Stimulated activated CD8-positive, alpha-beta memory T cell treated with anti-CD3 and anti-CD28 coated beads, Interleukin-12 subunit alpha, Interleukin-12 subunit beta, amount 100 ng/mL, for 4 hours (primary cell): ENCODE results near the gene TAS1R2.
"Not testable (repeated sequence)": the region's sequence is repeated elsewhere in the genome, so short reads cannot be mapped to it uniquely, and the experiment has no call there.

Experiments used
- DNase-seq: peaks from one replicate; pipeline ENCODE4 v3.0.0-alpha.2; 2020; ENCODE audit warnings: low read depth

The TAS1R2 gene

DNA sequence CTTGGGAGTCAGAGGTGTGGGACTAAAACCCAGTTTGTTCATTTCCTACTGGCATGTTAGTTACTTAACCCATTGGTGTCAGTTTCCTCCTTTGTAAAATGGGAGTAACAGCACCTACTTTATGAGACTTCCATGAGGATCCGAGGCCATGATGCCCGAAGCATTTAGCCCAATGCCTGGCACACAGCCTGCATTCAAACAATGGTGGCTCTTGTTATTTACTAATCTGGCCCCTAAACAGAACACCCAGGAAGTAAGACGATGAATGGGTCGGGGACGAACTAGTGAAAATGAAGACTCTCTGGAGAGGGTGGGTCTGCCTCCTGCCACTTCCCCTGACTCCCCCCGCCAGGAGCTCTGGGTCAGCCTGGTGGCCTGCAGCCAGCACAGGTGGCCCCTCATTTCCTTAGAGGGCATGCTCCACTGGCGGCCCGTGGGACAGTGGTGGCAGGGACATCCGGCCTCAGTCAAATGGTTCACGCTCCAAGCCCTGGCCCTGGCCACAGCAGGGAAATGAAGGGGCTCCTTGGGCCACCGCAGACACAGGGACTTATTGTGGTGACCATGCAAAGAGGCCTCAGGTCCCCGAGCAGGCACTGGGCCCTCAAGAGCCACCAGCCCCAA is 9.5 kb upstream of the TAS1R2 start:
- no peak for DNase-seq

DNA sequence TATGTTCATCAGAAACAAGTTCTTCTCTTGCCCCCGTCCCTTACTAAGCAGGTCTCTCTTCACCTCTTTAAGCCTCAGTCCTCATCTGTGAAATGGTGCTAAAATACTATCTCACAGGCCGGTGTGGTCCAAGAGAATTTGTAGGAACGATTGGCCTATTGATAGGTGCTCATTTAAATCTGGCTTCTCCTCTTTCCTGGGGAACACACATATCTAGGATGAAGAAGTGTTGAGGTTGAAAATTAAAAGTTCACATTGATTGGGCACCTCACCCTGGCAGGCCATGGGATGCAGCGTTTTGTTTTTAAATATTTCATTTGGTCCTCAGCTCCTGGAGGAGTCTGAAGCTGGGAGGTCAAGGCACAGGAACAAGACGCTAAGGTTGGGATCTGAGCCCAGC is 8.9 kb upstream of the TAS1R2 start:
- DNase-seq, result no peak

DNA sequence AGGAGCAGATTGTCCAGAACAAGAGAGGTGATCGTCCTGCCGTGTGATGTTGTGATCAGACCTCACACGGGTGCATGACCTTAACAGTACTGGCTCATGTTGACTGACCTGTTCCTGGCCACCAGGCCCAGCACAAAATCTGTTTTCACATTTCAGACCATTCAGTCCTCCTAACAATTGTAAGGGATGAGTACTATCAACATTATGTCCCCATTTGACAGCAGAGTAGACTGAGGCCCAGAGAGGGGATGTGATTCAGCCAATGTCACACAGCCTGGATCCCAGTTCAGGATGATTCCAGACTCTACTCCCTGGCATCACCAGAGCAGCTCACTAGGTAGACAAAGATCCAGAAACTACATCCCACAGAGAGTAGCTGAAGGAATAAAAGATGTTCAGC is 7.4 kb upstream of the TAS1R2 start:
- no peak for DNase-seq

DNA sequence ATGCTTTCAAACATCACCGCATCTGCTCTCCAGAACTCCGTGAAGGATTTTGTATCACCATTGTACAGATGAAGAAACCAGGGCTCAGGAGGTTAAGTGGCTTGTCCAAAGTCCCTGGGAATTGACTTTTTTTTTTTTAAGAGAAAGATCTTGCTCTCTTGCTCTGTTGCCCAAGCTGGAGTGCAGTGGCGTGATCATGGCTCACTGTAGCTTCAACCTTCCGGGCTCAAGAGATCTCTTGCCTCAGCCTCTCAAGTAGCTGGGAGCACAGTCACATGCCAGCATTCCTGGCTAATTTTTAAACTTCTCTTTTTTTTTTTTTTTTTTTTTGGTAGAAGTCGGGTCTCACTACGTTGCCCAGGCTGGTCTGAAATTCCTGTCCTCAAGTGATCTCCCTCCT is 6.9 kb upstream of the TAS1R2 start:
- no peak for DNase-seq

DNA sequence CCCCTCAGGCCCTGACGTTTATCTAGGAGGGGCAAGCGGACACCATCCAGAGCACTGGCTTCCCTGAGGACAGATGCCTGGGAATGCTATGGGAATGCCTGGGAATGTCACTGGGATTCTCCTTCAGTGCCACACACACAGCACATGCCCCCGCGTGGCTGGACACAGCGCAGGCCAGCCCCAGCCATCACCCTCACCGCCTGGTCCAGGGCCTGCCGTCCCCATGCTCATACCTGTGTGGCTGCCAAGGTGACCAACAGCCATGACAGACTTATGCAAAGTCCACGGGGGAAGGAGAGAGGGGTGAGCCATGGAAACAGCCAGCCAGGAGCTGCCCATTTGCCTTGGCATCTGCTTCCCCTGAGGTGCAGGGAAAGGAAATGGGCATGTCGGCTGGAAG is 5.7 kb upstream of the TAS1R2 start:
- no peak for DNase-seq

DNA sequence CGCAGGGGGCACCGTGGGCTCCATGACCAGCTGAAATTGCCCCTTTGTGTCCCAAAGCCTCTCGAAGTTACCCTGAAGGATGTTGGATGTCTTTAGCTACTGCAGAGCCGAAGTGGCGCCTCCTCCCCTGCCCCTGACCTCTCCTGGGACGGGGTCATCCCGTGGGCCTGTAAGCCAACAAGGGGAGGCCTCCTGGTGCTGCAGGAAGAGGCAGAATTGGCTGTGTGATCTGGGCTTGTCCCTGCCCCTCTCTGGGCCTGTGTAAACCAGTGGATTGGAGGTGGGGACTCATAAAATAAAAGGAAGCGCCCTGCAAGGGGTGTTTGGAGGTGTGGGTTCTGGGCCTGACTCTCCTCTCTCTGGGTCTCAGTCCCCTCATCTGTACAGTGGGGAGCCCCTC is 2.1 kb upstream of the TAS1R2 start:
- DNase-seq, result no peak

DNA sequence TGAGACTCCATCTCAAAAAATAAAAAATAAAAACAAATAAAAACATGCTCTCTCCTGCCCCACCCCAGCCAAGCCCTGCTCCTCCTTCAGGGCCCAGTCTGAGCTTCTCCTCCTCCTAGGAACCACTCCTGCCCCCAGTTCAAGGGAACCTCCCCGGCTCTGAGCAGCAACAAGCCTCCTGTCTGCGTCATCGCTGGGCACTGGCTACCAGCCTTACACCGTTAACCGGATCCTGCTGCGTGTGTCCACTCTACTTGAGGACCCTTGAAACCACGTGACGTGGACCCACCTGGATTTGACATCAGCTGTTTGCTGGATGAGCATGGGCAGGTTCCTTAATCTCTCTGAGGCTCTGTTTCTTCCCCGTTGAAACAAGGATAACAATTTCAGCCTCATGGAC is 1.6 kb upstream of the TAS1R2 start:
- DNase-seq, result no peak

DNA sequence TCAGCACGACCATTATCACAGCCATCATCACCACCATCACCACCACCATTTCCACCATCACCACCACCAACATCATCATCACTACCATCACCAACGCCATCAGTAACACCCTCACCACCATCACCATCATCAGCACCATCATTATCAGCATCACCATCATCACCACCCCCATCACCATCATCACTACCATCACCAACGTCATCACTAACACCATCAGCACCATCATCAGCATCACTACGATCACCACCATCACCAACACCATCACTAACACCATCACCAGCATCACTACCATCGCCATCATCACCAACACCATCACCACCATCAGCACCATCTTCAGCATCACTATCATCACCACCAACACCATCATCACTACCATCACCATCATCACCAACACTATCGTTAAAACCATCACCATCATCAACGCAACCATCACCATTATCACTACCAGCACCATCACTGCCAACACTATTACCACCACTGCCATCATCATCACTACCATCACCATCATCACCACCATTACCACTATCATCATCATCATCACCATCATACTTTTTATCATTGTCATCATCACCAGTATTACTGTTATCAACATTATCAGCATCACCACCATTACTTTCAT is 1.3 kb downstream of the TAS1R2 start:
- no peak for DNase-seq

DNA sequence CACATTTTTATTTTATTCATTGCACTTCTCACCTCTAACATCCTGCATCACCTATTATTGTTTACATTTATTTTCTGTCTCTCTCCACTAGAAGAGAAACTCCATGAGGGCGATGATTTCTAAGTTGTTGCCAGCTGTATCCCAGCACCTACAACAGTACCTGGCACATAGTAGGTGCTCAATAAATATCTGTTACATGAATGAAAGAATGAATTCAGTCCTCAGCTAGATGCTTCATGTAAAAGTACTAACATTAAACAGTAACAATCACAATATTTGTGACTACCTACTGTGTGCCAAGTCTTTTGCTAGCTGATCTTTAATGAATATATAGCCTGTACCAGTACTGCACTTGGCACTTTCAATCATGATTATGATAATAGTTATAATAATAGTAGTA is 3.0 kb downstream of the TAS1R2 start:
- DNase-seq, result no peak

DNA sequence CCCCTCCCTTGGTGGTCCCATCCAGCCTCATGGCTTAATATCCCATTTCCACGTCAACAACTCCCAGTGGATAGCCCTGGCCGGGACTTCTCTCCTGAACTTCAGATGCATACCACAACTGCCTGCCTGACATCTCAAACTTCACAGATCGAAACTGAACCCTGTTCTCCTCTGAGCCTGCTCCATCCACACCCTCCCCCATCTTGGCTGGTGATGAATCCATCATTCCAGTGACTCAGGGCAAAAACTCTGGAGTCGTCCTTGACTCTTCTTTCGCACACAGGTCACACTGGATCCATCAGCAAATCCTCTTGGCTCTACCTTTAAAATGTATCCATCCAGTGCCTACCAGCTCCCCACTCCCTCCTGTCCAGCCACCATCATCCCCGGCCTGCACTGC is 3.9 kb downstream of the TAS1R2 start:
- DNase-seq, result no peak

DNA sequence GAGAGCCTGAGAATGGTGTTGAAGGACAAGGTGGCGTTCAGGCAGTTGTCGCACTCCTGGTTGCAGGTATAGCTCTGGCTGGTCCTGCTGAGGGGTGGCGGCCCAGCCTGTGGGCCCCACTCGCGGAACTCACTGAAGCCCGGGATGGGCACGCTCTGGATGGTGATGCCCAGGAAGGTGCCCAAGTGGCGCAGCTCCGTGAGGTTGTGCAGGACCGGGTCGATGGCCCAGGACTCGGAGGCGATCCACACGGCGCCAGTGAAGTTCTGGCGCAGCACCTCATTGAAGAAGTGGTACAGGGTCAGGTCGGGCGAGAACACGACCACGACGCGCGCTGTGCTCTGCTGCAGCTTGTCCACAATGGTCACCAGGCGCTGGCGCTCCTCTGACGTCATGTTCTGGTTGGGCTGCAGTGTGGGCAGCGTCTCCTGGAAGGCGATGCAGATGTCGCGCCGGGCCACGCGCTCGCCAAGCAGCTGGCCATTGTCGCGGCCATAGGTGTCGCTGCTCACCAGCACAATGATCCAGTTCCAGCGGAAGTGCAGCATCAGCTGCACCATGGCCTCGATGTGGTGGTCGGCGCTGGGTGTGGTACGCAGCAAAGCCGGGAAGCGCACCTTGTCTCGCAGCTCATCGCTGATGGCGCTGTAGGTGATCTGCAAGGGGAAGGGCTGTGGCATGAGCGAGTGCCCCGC is 5.0 kb downstream of the TAS1R2 start:
- DNase-seq, result no peak

DNA sequence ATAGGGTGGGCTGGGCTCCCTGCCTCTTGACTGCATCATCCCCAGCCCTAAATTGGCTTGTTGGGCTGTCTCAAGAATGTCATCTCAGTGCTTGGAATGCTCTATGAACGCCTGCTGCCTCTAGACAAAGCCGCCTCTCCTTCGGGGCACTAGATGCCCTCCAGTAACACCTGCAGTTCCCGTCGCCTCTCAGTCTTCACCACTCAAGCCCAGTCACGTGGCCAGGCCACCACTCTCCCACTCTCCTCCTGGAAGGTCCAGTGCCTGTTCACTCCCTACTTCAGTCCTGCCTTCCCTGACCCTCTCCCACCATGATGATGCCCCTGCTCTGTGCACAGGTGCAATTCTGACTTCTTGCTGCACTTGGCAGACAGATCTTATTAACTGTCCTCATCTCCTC is 7.0 kb downstream of the TAS1R2 start:
- no peak for DNase-seq

DNA sequence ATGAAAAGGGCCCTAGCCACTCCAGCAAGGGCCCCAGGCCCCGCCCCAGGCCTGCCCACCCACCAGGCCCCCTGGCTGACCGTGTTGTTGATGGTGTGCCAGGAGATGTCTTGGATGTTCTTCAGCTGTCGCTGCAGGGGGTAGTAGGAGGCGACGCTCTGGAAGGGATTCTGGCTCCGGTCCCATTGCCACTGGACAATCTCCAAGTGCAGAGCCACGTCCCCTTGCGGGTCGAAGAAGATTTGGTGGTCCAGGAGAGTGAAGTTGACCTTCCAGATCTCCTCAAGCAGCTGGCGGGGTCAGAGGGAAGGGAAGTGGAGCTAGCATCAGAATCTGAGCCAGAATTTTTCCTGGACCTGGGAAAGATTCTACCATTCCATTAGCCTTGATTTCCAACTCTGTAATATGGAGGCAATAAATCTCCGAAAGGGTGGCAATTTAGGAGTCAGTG is 10.2 kb downstream of the TAS1R2 start:
- DNase-seq, result no peak

DNA sequence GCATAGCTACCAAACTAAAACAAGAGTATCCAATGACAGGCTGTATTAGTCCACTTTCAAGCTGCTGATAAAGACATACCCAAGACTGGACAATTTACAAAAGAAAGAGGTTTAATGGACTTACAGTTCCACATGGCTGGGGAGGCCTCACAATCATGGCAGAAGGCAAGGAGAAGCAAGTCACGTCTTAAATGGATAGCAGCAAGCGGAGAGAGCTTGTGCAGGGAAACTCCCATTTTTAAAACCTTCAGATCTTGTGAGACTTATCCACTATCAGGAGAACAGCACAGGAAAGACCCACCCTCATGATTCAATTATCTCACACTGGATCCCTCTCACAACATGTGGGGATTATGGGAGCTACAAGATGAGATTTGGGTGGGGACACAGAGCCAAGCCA is 11.7 kb downstream of the TAS1R2 start:
- not testable (repeated sequence) for DNase-seq

DNA sequence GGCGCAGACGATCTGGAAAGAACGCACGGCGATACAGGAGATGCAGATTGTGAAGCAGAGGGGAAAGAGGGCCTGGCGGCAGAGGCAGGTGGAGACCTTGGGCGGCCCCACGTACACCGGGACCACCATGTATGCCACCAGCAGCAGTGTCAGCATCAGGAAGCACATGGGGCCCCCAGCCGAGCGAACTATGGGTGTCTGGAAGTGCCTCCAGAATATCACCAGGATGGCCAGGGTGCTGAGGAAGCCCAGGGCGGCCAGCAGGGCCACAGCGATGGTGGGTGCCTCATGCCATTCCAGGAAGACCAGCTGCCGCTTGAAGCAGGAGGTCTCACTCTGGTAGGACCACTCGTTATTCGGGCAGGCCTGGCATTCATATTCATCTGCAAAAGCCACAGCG is 19.3 kb downstream of the TAS1R2 start:
- no peak for DNase-seq

DNA sequence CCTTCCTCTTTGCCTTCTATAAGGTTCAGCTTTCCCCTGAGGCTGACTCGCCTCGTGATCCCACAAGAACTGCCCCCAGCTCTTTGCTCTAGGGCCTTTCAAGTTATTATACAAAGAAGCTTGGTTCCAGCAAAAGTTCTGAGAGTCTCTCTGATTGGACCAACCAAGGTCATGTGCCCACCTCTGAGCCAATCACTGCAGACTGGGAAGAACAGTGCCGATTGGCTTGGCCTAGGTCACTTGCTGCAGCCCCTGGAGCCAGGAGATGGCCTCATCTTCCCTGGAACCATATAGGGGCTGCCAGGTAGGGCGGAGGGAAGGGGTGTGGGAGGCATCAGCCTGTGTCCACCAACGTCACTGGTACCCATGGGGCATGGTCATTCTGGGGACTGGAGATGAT is 22.8 kb downstream of the TAS1R2 start:
- no peak for DNase-seq

DNA sequence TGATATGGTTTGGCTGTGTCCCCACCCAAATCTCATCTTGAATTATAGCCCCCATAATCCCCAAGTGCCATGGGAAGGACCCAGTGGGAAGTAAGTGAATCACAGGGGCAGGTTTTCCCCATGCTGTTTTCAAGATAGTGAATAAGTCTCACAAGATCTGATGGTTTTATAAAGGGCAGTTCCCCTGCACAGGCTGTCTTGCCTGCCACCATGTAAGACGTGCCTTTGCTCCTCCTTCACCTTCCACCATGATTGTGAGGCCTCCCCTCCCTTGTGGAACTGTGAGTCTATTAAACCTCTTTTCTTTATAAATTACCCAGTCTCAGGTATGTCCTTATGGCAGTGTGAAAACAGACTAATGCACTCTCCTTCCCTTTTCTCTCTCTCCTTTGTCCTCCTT is 27.1 kb downstream of the TAS1R2 start:
- DNase-seq, result not testable (repeated sequence)

DNA sequence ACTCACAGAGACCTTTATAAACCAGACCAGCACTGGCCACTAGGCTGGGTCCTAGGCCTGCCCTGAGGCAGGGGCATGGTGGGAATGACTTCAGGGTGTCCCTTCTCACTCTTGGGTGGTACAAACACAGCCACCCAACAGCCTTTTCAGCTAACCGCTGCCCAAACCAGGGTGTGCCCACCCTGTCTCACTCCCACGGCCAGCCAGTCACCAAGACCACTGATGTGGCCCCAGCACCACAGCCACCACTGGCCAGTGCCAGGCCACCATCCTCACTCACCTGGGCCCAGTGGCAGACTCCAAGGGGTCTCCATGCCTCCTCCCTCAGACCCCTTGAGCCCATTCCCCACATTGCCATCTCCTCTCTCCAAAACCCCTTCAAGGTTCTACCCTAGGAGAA is 27.8 kb downstream of the TAS1R2 start:
- no peak for DNase-seq

DNA sequence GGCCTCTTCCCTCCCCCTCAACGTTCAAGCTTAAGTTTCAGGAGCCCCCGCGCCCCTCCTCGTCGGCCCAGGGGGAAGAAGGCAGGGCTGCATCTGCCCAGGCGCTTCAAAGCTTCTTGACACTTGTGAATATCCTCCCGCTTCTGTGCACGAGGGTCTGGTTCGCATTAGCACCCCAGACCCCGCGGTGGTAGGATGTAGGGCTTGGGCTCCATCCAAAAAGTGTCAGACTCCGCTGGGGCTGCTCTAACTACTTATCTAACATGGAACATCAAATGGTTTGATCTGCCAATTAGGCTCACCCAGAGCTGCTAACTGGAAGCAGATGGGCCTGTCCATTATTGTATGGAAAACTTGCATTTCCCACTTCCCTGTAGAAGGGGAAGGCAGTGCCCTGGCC is 28.9 kb downstream of the TAS1R2 start:
- no peak for DNase-seq

DNA sequence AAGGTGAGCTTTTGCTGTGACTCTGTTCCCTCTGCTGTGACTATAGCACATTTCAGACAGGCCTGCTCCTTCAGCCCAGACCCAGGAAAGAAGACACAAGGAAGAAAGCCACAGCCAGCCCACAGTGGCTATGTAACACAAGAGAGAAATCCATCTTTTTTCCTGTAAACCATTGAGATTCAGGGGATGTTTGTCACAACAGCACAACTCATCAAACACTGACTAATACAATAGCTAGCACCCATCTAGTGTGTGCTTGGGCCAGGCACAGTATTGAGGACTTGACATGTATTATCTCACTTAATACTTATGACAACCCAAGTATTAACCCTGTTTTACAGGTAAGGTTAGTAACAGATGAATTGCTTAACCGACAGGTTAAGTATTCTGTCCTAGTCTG is 29.8 kb downstream of the TAS1R2 start:
- no peak for DNase-seq

DNA sequence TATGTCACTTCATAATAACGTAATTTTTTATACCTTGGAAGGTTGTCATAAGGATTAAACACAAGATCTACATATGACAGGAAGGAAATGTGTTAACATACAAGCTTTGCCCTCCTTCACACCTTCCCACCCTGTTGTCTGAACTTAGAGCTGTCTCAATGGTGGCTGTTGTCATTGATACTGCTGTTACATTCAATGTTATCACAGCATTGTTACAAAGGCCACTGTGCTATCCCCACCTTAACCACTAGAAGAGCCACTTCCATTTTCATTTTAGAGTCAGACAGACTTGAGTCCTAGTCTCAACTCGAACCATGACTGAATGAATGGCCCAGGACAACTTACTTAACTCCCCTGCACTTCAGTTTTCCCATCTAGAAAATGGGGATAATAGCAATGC is 31.2 kb downstream of the TAS1R2 start:
- DNase-seq, result no peak

DNA sequence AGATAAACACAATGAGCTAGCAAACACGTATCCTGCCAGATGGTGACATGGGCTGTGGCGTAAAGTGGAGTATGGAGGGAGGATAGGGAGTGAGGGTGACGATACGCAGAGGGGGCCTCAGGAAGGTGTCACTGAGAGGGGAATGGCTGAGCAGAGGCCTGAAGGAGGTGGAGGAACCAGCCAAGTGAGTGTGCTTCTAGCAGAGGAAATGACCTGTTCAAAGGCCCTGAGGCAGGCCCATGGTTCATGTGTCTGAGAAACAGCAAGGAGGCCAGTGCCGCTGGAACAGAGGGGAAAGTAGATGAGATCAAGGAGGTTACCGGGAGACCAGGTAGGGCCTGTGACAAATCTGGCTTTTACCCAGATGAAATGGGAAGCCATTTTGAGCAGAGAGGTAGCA is 36.0 kb downstream of the TAS1R2 start:
- DNase-seq, result no peak

DNA sequence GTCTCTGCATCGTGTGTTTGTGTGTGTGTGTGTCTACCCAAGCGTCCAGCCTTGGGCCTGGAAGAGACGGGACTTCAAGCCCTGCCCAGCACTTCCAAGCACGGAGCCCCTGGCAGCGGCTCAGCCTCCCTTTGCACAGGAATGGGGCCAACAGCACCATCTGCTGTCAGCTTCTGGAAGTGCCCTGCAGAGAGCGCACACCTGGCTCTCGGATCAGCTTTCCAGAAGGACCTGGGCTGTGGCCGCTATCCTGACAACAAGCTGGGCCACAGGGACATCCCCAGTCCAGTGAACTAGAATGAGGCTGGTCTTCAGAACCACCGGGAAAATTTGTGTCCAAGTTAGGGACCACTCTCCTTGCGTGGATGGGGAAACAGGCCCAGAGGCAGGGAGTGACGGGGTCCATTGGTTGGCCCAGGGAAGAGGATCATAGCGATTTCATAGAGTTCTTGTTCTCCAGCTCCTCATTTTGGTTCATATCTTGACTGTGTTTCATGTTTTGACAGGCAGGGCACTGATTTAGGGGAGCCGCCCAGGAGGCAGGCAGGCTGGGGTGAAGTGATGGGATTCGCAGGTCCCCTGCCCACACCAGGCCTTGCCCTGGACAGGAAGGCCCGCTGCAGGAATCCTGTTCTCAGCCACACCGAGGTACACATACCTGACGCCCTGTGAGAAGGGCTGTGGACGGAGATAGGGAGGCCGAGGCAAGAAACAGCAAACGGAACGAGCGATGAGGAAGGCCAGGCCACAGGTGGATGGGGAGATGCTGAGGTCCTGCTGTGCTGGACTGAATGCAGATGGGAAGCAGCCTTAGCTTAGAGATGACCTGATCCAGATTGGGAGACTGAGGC is 38.4 kb downstream of the TAS1R2 start:
- peak; percentile 4 for DNase-seq
